ENCODE measurements around the gene MXRA7.
"Not testable (repeated sequence)": the region's sequence is repeated elsewhere in the genome, so short reads cannot be mapped to it uniquely, and the experiment has no call there.

Gene MXRA7

GRCh38 chr17:76735586-76736348, 25.0 kb upstream of the MXRA7 start:
- DNase-seq (ENCODE audit: low read depth) = no peak

- no peak for DNase-seq (ENCODE audit: low read depth)
Observed at GRCh38 chr17:76735006-76735405, 24.2 kb upstream of the MXRA7 start.

DNA sequence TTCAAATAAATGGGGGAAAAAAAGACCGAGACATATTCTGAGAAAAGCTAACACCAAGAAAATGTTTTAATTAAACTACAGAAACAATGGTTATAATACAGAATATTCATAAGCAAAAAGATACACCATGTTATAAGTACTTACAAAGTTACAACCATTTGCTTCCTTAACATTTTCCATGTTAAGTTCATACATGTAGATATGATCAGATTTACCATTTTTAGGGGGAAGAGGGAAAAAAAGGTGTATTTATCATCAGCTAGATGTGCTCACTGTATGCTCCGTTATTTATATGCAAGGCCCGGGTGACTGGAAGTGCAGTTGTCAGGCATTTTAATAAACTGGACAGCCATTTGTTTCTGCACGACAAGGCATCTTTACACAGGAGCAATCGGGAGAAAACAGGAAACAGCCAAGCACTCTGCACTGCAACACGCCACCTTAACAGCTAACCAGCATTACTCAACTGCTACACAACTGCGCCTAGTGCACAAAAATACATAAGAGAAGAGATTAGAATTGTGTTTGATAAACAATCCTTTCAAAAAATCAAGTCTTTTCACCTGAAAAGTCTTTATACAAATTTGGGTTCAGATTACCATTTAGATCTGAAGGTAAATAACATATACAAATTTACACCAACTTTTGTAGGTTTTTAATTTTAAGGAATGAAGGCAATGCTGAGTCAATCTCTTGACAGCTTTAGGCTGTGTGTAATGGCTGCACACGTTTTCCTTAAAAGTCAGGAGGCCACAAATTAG, 23.5 kb upstream of the MXRA7 start:
- no peak for DNase-seq (ENCODE audit: low read depth)

GRCh38 chr17:76733618-76733957, 22.8 kb upstream of the MXRA7 start:
- no peak for DNase-seq (ENCODE audit: low read depth)

DNA sequence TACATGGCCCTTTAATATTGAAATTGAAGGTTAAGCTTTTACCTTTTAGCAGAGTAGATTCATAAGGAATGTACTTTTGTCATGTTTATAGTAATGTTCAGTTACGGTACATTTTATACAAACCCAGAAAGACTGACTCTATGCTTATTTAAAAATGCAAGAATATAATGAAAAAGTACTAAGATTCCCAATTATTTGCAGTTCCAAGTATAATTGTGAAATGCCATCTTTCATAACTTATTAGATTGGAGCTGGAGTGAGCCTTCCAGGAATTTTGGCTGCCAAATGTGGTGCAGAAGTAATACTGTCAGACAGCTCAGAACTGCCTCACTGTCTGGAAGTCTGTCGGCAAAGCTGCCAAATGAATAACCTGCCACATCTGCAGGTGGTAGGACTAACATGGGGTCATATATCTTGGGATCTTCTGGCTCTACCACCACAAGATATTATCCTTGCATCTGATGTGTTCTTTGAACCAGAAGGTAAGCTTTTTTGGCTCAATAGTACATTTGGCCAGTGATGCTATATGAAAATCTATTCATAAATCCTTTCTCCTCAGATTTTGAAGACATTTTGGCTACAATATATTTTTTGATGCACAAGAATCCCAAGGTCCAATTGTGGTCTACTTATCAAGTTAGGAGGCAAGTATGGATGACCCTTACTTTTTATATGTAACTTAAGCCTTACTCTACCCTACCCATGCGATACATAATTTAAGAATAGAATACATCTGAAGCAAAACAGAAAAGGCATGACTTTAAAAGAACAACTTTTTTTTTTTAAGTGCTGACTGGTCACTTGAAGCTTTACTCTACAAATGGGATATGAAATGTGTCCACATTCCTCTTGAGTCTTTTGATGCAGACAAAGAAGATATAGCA, 22.2 kb upstream of the MXRA7 start:
- no peak for DNase-seq (ENCODE audit: low read depth)

- DNase-seq (ENCODE audit: low read depth) = not testable (repeated sequence)
Observed at GRCh38 chr17:76731800-76732733, 21.3 kb upstream of the MXRA7 start.

GRCh38 chr17:76727745-76728456, 17.1 kb upstream of the MXRA7 start:
- no peak for DNase-seq (ENCODE audit: low read depth)

GRCh38 chr17:76726776-76727718, 16.3 kb upstream of the MXRA7 start, which contains the start of gene METTL23:
Gene METTL23, plus strand, starts transcription at chr17:76726839. Its CDS starts 2,872 bp downstream, at chr17:76729711.
- no peak for DNase-seq (ENCODE audit: low read depth)

- peak; percentile 78 for DNase-seq (ENCODE audit: low read depth)
Observed at GRCh38 chr17:76726231-76726775, 15.5 kb upstream of the MXRA7 start, which contains the start of gene JMJD6. Gene JMJD6, minus strand, starts transcription at chr17:76726606. Its CDS starts 131 bp downstream, at chr17:76726475.

GRCh38 chr17:76725580-76726230, 14.9 kb upstream of the MXRA7 start:
- no peak for DNase-seq (ENCODE audit: low read depth)

DNA sequence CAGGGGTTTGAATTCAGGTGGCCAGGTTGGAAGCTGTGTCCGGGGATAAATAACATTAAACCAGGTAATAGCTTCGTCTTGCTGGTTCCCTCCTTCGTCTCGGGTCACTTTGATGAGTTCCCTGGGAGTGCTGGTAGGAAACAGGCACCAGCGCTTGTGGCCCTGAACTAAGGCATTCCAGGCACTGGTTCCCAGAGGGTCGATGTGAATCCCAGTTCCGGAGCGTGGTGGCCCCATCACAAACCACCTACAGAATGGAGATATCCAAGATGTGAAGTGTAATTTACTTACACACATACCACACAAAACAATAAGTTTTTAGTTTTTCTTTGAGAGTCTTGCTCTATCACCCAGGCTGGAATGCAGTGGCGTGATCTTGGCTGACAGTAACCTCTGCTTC, 13.0 kb upstream of the MXRA7 start:
- DNase-seq (ENCODE audit: low read depth) = no peak

DNA sequence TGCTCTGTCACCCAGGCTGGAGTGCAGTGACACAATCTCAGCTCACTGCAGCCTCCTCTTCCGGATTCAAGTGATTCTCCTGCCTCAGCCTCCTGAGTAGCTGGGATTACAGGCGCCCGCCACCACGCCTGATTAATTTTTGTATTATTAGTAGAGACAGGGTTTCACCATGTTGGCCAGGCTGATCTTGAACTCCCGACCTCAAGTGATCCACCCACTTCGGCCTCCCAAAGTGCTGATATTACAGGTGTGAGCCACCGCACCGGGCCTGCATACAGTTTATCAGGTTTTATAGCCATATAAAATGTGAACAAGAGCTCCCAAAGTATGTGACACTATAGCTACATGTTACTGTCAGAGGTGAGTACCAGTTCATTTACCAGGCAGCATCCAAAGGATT, 12.2 kb upstream of the MXRA7 start:
- not testable (repeated sequence) for DNase-seq (ENCODE audit: low read depth)

DNA sequence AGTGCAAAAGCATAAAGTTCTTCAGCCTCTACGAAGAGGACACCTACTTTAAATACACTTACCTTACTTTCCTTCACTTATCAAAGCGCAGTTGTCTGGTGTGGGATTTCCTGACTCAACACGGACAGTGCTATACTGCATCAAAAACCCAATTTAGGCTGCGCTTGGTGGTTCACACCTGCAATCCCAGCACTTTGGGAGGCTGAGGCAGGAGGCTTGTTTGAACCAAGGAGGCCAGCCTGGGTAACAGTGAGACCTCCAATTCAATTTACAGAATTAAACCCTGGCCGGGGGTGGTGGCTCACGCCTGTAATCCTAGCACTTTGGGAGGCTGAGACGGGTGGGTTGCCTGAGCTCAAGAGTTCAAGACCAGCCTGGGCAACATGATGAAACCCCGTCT, 11.5 kb upstream of the MXRA7 start:
- no peak for DNase-seq (ENCODE audit: low read depth)

DNA sequence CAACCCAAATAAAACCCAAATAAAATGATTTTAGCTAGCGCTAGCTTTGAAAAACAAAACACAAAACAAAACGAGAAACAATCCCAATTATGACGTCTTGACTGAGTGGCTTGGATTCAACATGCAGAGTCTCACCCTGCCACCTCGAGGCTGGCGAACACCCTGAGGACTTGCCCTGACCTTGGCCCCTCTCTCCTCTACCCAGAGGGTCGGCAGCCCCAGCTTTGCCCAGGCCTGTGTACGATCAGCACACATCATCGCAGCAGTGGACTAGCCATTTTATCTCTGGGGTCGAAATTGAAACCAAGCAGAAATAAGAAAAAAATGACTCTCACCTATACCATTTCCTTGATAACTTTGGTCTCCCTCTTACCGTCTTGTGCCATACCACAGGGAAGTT, 10.7 kb upstream of the MXRA7 start:
- no peak for DNase-seq (ENCODE audit: low read depth)

DNA sequence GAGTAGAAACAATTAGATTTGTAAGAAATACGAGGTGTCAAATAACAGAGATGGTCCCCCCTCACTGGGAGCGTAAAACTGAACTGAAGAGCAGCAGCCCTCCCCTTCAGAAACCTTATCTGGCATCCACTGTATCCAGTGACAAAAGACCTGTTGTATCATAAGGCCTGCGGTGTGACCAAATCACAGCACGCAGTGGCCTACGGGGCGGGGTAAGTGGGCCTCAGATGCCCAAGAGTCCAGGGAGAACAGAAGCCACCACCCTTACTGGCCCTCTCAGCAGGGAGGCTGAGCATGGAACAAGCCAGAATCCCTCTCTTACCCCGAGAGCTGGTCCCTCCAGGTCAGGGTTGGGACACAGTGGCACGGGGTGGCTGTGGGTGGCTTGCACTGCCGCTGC, 10.2 kb upstream of the MXRA7 start:
- DNase-seq (ENCODE audit: low read depth) = no peak

GRCh38 chr17:76720211-76720610, 9.4 kb upstream of the MXRA7 start:
- DNase-seq (ENCODE audit: low read depth) = no peak

DNA sequence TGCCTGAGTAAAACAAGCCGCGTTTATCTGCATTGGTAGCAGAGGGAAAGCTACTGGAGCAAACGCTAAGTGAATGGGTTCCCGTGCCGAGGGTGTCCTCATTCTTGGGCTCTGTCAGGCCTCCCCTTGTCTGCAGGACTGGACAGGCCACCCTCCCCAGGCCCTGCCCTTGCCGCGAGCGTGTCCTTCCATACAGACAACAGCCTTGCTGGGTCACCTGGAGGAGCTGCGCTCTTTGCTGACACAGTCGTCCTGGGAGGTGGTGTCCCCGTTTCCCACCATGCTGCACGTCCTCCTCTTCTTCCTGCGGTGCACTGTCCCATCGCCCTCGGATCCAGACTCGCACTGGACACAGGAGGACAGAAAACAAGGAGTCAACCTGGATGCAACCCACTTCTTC, 7.8 kb upstream of the MXRA7 start:
- DNase-seq (ENCODE audit: low read depth) = no peak

GRCh38 chr17:76716839-76717215, 6.1 kb upstream of the MXRA7 start:
- DNase-seq (ENCODE audit: low read depth) = peak; percentile 88

Measured in non-pigmented ciliary epithelial cell (primary cell).